GM10847 (cell line): ENCODE measurements around the gene SEPTIN1.

Experiments
- POLR2A ChIP-seq: IDR thresholded peaks from 2 replicates; pipeline ENCODE4 v1.6.1; 2011; ENCODE audit not compliant: insufficient read length; ENCODE audit errors: extremely low read depth

Gene SEPTIN1

DNA sequence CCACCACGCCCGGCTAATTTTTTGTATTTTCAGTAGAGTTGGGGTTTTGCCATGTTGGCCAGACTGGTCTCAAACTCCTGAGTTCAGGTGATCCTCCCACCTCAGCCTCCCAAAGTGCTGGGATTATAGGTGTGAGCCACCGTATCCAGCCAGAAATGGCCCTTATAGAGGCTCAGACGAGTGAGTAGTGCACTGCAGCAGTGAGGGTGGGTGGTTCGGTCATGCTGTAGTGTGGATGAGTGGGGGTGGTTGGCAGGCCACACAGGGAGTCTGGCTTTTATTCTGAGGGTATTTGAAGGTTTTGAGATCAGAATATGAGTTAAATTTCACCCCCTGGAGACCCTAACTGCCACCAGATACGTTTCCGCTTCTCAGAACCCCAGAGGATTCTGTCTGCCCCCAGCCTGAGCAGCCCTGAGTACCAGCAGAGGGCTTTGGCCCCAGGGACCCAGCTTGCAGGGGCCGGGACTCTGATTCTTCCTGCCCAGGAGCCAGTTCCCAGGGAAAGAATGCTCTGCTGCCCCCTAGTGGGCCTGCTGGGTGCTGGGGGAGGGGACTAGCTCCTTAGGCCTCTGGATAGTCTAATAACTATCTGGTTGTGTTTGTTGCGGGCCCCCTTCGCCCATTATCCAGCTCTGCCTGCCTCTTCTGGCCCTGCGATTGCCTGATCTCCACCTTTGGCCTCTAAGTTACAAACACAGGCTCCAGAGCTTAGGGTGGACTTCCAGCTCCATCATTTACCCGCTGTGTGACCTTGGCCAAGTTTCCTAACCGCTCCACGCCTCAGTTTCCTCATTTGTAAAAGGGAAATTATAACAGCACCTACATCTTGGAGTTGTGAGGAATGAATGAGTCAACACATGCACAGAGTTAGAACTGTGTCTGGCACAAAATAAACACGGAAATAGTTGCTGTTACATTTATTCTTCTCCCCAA, 27.0 kb upstream of the SEPTIN1 start:
- no peak for TF ChIP-seq POLR2A

DNA sequence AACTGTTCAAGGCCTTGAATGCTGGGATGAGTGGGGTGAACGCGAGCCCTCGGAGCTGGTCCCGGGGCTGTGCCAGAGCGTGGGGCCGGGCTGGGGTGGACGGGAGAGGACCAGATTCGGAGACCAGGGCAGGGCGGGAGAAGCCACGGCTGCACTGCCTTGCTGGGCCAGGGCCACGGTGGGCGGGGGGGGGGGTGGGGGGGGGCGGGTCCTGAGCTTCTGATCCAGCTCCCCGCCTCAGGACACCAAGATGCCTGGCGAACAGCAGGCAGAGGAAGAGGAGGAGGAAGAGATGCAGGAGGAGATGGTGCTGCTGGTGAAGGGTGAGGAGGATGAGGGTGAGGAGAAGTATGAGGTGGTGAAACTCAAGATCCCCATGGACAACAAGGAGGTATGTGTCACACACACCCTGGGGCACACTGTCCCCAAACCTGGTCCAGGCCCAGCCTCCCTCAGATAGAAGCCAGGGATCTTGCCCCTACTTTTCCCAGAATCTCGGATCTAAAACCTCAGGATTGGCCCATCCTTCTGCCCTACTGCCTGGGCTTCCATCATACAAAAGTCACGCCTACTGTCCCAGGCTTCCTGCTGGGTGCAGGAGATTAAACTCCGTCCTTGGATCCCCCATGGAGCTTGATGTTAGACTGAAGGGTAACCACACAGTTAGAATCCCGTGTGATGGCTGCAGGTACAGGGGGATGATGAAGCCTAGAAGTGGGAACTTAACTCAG, 25.6 kb upstream of the SEPTIN1 start:
- no peak for TF ChIP-seq POLR2A

DNA sequence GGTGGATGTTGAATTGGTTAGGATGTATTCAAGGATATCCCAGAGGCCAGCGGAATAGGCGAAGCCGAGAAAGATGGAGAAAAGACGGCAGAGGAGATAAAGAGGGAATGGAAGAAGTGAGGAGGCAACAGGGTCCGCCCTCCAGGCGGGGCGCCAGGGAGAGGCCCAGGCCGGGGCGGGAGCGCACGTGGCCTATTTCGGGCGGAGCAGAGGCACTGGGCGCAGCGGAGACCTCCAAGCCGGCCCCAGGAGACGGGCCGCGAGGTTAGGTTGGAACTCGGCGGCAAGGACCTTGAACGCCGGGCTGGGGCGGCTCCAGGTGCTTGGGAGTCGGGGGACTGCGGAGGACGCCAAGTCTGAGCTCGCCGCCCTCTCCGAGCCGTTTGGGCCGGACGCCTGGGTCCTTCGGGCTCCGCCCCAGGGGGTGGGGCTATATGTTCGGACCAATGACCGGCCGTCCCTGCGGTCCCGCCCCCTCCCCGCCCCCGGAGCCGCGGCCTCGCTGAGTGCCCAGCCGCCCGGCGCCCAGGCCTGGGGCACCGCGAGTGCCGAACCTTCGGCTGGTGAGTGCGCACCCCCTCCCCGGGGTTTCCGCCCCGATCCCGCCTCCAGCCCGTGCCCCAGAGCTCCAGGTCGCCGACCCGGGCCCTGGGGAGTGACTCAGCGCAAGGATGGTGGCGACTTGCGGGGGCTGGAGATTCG, 24.9 kb upstream of the SEPTIN1 start, which contains the start of gene ZNF771:
ZNF771 (plus strand) TSS at position 505 of the 702 bp plus-strand sequence. CDS start 448 bp downstream, outside the sequence.
- peak; percentile 43 for TF ChIP-seq POLR2A

DNA sequence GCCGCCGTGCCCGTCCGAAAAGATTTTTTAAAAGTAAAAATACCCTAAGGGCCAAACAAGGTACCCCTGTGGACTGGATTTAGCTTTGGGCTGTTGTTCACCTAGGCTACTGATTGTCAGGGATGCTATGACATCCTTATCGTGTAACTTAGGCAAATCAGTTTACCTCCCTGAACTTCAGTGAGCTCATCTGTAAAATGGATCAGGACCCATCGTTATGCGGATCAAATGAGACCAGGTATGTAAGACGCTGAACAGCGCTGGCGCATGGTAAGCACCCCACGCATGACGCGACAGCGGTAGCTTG, 24.4 kb upstream of the SEPTIN1 start:
- no peak for TF ChIP-seq POLR2A

DNA sequence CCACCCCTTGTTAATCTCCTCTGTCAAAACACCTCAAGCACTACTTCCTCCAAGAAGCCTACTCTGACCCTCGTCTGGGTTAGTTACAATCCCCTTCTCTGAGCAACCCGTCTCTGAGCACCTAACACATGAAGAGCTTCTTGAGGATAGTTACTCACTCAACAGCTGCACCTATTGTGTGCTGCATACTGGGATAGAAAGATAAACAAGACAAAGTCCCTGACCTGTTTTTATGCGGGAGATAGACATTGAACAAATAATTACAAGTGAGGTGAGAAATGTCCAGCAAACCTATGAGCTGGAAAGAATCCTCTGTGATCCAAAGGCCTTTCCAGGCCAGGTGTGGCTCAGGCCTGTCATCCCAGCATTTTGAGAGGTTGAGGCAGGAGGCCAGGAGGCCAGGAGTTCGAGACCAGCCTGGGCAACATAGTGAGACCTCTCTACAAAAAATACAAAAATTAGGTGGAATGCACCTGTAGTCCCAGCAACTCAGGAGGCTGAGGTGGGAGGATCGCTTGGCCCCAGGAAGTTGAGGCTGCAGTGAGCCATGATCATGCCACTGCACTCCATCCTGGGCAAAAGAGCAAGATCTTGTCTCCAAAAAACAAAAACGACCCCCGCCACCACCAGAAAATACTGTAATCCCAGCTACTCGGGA, 19.5 kb upstream of the SEPTIN1 start:
- no peak for TF ChIP-seq POLR2A

DNA sequence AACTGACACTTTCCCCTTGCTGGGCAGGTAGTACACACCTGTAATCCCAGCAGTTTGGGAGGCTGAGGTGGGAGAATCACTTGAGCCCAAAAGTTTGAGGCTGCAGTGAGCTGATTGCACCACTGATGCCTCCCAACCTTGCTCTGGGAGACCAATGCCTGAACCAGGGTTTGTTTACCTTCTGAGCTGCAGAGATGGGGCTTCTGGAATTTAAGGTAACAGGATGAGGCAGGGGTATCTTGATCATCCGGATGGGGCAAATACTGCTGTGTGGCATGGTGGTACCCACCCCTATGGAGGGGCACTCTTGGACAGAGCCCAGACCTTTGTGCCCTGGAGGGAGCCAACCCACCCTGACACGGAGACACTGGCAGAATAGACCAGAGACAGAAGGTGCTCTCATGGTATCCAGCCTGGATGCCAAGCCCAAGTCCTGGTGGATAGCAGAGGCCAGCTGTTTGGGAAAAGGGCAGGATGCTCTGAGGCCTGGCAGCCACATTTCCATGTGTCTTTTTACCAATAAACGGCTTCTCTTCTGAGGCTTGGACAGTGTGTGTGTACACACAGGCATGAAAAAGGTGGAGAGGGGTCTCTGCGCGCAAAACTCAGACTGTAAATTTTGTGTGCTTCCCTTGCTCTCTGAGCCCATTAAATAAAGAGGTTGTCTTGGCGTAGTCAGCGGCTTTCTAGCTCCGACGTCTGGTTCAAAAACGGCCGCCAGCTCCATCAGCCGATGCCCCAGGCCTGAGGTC, 17.2 kb upstream of the SEPTIN1 start:
- no peak for TF ChIP-seq POLR2A

DNA sequence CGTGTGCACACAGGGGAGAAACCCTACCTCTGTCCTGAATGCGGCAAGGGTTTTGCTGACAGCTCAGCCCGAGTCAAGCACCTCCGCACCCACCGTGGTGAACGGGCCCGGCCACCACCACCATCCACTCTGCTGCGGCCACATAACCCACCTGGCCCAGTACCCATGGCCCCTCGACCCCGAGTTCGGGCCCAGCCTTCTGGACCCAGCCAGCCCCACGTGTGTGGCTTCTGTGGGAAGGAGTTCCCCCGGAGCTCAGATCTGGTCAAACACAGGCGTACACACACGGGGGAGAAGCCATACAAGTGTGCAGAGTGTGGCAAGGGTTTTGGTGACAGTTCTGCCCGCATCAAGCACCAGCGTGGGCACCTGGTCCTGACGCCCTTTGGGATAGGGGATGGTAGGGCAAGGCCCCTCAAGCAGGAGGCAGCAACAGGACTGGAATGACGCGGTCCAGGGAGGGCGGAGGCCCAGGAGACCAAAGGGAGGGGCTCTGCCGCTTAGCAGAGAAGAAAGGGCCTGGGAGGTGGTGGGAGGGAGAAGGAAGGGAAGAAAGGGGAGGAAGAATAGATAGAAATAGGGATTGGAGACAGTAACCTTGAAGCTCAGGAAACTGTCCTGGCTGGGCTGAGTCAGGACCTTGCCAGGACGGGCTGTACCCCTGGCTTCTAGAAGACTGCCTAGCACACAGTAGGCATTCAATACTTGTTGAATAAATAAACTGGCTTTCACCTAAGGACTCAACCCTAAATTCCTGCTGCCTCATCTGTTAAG, 16.5 kb upstream of the SEPTIN1 start:
- TF ChIP-seq POLR2A, result no peak

DNA sequence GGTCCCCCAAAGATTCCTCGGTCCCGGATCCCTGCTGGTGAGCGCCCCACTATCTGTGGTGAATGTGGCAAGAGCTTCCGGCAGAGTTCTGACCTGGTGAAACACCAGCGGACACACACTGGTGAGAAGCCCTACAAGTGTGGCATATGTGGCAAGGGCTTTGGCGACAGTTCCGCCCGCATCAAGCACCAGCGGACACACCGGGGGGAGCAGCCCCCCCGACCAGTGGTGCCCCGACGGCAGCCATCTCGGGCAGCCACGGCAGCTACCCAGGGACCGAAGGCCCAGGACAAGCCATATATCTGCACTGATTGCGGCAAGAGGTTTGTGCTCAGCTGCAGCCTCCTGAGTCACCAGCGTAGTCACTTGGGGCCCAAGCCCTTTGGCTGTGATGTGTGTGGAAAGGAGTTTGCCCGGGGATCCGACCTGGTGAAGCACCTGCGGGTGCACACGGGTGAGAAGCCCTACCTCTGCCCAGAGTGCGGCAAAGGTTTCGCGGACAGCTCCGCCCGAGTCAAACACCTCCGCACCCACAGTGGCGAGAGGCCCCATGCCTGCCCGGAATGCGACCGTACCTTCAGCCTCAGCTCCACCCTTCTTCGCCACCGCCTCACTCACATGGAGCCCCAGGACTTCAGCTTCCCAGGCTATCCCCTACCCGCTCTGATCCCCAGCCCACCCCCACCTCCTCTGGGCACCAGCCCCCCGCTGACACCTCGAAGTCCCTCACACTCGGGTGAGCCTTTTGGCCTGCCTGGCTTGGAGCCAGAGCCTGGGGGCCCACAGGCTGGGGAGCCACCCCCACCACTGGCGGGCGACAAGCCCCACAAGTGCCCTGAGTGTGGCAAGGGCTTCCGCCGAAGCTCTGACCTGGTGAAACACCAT, 15.7 kb upstream of the SEPTIN1 start:
- TF ChIP-seq POLR2A, result no peak

DNA sequence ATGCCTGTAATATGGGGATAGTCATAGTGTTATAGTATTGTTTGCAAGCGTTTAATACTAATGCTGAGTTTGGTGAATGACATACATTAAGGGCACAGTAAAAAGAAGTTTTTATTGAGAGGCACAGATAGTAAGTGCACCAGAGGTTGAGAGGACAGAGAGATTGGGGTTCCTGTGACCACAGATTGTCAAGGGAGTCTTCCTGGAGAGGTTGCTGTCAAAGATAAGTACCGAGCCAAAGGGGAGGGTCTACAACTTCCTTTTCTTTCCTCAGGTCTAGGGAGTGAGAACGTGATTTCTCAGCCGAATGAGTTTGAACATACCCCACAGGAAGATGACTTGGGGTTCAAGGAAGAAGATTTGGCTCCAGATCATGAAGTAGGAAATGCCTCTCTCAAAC, 14.7 kb upstream of the SEPTIN1 start:
- TF ChIP-seq POLR2A, result no peak

DNA sequence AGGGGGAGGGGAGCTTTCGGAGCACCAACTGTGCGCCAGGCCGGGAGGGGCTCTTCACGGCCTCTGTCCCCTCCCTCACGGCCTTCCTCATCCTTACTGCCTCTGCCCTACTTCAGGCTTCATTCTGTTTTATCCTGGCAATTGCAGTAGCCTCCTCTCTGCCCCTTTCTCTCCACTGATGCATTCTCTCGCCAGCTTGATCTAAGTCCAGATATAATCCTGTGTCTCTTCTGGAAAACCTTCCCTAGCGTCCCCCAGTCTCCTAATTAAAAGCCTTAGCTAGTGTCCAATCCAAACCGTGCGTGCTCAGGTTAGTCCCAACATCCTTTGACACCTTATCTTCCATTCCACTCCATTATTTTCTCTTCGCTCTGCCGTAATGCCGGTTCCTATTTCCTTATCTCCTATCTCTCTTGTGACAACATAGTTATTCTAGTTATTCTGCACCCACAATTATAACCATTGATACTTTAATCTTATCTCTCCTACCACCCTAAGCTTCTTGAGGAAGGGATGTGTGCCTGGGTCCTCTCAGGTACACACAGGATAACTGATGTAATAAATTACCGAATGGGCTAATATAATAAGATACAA, 13.7 kb upstream of the SEPTIN1 start:
- TF ChIP-seq POLR2A, result no peak

DNA sequence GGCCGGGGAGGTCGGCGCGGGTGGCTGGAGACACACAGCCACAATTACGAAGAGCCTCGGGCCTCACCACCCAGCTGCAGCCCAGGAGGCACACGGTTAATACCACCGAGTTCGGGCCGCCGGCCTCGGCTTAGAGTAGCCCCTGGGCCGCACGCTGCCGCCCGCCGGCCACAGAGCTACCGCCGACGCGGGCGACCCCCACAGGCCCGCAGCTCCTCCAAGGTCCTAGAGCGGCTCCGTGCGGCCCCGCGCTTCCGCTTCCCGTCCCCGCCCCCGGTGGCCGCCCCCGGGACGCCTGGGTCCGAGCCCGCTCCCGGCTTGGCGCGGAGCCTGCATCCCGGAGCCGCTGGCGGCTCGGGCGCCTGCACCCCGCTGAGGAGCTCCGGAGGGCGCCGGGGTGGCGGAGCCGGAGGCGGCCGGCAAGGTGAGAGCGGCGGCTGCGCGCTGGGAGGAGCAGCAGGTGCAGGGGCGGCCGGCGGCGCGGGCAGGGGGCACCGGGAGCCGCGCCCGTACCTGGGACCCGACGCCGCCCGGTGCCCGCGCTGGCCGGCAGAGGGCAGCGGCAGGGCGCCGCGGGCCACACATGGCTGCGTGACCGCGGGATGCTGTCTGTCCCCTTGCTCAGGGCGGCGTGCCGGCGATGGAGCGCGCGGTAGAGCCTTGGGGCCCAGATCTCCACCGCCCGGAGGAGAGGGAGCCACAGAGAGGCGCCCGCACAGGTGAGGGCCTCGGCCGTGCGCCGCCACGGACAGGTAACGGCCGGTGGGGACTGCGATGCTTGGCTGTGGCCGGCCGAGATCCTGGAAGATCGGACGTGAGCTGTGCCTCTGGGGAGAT, 13.0 kb upstream of the SEPTIN1 start, which contains the start of gene ZNF48:
ZNF48 (plus strand) TSS at position 266 of the 837 bp plus-strand sequence; CDS start at position 641, 375 bp downstream.
- TF ChIP-seq POLR2A, result peak; percentile 56
